Ecto neural progenitor cell (in vitro differentiated cells): ENCODE results near the gene ACAD9.

Experiments
- DNase-seq: peaks from one replicate; pipeline ENCODE4 v3.0.0-alpha.2; 2018; ENCODE audit warnings: low spot score

The ACAD9 gene

GRCh38 chr3:128935922-128936321, 56.5 kb downstream of the ACAD9 start:
- DNase-seq = no peak

GRCh38 chr3:128936341-128936740, 56.9 kb downstream of the ACAD9 start:
- DNase-seq = no peak

GRCh38 chr3:128940252-128940651, 60.8 kb downstream of the ACAD9 start:
- no peak for DNase-seq

- no peak for DNase-seq
Measured at GRCh38 chr3:128942161-128942952, 62.9 kb downstream of the ACAD9 start.

GRCh38 chr3:128945041-128945877, 65.8 kb downstream of the ACAD9 start:
- no peak for DNase-seq

GRCh38 chr3:128945878-128946175, 66.4 kb downstream of the ACAD9 start:
- DNase-seq = no peak

GRCh38 chr3:128946411-128946810, 67.0 kb downstream of the ACAD9 start:
- DNase-seq = no peak

GRCh38 chr3:128949158-128949557, 69.7 kb downstream of the ACAD9 start:
- no peak for DNase-seq

- DNase-seq = no peak
Measured at GRCh38 chr3:128950223-128950938, 71.0 kb downstream of the ACAD9 start.

- no peak for DNase-seq
Measured at GRCh38 chr3:128956440-128956839, 77.0 kb downstream of the ACAD9 start.
